Activated naive CD8-positive, alpha-beta T cell treated with anti-CD3 and anti-CD28 coated beads, Interleukin-2, amount 10 ng/mL, durations not matched to agents 7 days and 5 days (primary cell): ENCODE results near the gene RMC1. TPM values are rescaled to one million over a fixed set of nuclear protein-coding genes. Genes with fewer than 3 reads are reported as not detected.
"Not testable (repeated sequence)": the region's sequence is repeated elsewhere in the genome, so short reads cannot be mapped to it uniquely, and the experiment has no call there.

ENCODE experiments used
- ATAC-seq: fragments of 150-1000 bp; cut with Tn5 transposase; one replicate; pipeline ENCODE4 v1.10.0; 2021; ENCODE audit warnings: low read depth, moderate library complexity
- POLR2A ChIA-PET: fragments of 350-600 bp; sonication (Branson Sonifier 250); formaldehyde crosslinking; loops from one replicate; lab custom pipeline; 2021; ENCODE audit warnings: antibody characterized with exemption; lab: Charles Lee
- DNase-seq: peaks from one replicate; pipeline ENCODE4 v3.0.0; 2021
- H3K27ac Mint-ChIP-seq: one replicate; pipeline ENCODE4 v1.8.0; 2022; ENCODE audit warnings: mild to moderate bottlenecking, mixed read lengths
- H3K27me3 Mint-ChIP-seq: one replicate; pipeline ENCODE4 v1.8.0; 2022; ENCODE audit warnings: mild to moderate bottlenecking, moderate library complexity, mixed read lengths
- H3K36me3 Mint-ChIP-seq: one replicate; pipeline ENCODE4 v1.8.0; 2021; ENCODE audit warnings: mild to moderate bottlenecking, mixed read lengths
- H3K4me1 Mint-ChIP-seq: one replicate; pipeline ENCODE4 v1.8.0; 2021; ENCODE audit warnings: mixed read lengths
- H3K4me3 Mint-ChIP-seq: one replicate; pipeline ENCODE4 v1.8.0; 2022; ENCODE audit warnings: mild to moderate bottlenecking, moderate library complexity, mixed read lengths
- H3K9me3 Mint-ChIP-seq: one replicate; pipeline ENCODE4 v1.8.0; 2021; ENCODE audit warnings: mixed read lengths
- total RNA-seq, 2 experiments: library from RNA; stranded (reverse); gene quantifications; one replicate each; pipeline ENCODE4 v1.2.3, GENCODE V29; 2021

The RMC1 gene
- total RNA-seq, 2 experiments from 2014 or later = 55.8 to 58.3 TPM

GRCh38 chr18:23541349-23542093 is 38.2 kb downstream of the RMC1 start:
- Mint-ChIP-seq H3K9me3 (no peaks in the 10 kb centered on the region), H3K4me3 (peak overlapping the region; percentile 63), H3K36me3 (peaks cover 34% of the 10 kb centered on the region), H3K4me1 (peaks cover 38% of the 10 kb centered on the region), H3K27me3 (no peaks in the 10 kb centered on the region), H3K27ac (peak overlapping the region; percentile 64)
- DNase-seq (no peak), ATAC-seq (peak; percentile 24)
- POLR2A ChIA-PET = interaction anchor here (1.1 to 1.7 kb wide), 3 partner anchors 45 to 53 kb away, joined by 4 to 10 read pairs (median 5); partner anchors contain the start of gene NPC1

GRCh38 chr18:23542461-23542860 is 39.1 kb downstream of the RMC1 start:
- peaks cover 34% of the 10 kb centered on the region for H3K36me3 Mint-ChIP-seq
- H3K27ac Mint-ChIP-seq = no peak overlapping the region
- POLR2A ChIA-PET = interaction anchor here (0.7 to 1.3 kb wide), 4 partner anchors 19 to 143 kb away, joined by 3 to 9 read pairs (median 4); partner anchors contain the start of gene NPC1

GRCh38 chr18:23545247-23545789 is 42.0 kb downstream of the RMC1 start:
- H3K27ac Mint-ChIP-seq = peak overlapping the region; percentile 60
- no peak for DNase-seq
- no peaks in the 10 kb centered on the region for H3K9me3 Mint-ChIP-seq
- peaks cover 23% of the 10 kb centered on the region for H3K4me1 Mint-ChIP-seq
- H3K4me3 Mint-ChIP-seq = no peak overlapping the region
- POLR2A ChIA-PET = no interaction called here
- ATAC-seq = no peak
- H3K27me3 Mint-ChIP-seq = no peaks in the 10 kb centered on the region
- peaks cover 22% of the 10 kb centered on the region for H3K36me3 Mint-ChIP-seq

More at GRCh38 chr18:23542461-23542860, 39.1 kb downstream of the RMC1 start:
- no peaks in the 10 kb centered on the region for H3K27me3 Mint-ChIP-seq
- ATAC-seq = no peak
- H3K4me3 Mint-ChIP-seq = no peak overlapping the region
- no peaks in the 10 kb centered on the region for H3K9me3 Mint-ChIP-seq
- no peak for DNase-seq
- peaks cover 38% of the 10 kb centered on the region for H3K4me1 Mint-ChIP-seq

GRCh38 chr18:23547306-23547705 is 44.0 kb downstream of the RMC1 start:
- peaks cover 27% of the 10 kb centered on the region for H3K36me3 Mint-ChIP-seq
- H3K4me1 Mint-ChIP-seq = peaks cover 6% of the 10 kb centered on the region
- H3K9me3 Mint-ChIP-seq = no peaks in the 10 kb centered on the region
- no peak overlapping the region for H3K27ac Mint-ChIP-seq
- DNase-seq (no peak), ATAC-seq (no peak)
- POLR2A ChIA-PET = no interaction called here
- H3K27me3 Mint-ChIP-seq = no peaks in the 10 kb centered on the region
- no peak overlapping the region for H3K4me3 Mint-ChIP-seq

GRCh38 chr18:23547846-23548245 is 44.5 kb downstream of the RMC1 start:
- DNase-seq = no peak
- Mint-ChIP-seq H3K4me1 (peaks cover 2% of the 10 kb centered on the region), H3K27ac (no peak overlapping the region), H3K27me3 (no peaks in the 10 kb centered on the region), H3K36me3 (peaks cover 25% of the 10 kb centered on the region), H3K4me3 (no peak overlapping the region), H3K9me3 (no peaks in the 10 kb centered on the region)
- ATAC-seq = no peak
- POLR2A ChIA-PET = no interaction called here

- ATAC-seq = no peak
- H3K27ac Mint-ChIP-seq = no peak overlapping the region
- no peak for DNase-seq
- H3K27me3 Mint-ChIP-seq = no peaks in the 10 kb centered on the region
- H3K9me3 Mint-ChIP-seq = no peaks in the 10 kb centered on the region
- POLR2A ChIA-PET = no interaction called here
- peaks cover 2% of the 10 kb centered on the region for H3K4me1 Mint-ChIP-seq
- H3K36me3 Mint-ChIP-seq = peaks cover 24% of the 10 kb centered on the region
- H3K4me3 Mint-ChIP-seq = no peak overlapping the region
These were observed 45.0 kb downstream of the RMC1 start for GRCh38 chr18:23548275-23548674.

- POLR2A ChIA-PET = no interaction called here
- Mint-ChIP-seq H3K27me3 (no peaks in the 10 kb centered on the region), H3K27ac (no peak overlapping the region), H3K4me3 (no peak overlapping the region), H3K4me1 (peaks cover 2% of the 10 kb centered on the region), H3K9me3 (no peaks in the 10 kb centered on the region), H3K36me3 (peaks cover 24% of the 10 kb centered on the region)
- no peak for DNase-seq
- ATAC-seq = no peak
These were observed 45.4 kb downstream of the RMC1 start for GRCh38 chr18:23548719-23549118.

- DNase-seq (no peak), ATAC-seq (no peak)
- Mint-ChIP-seq H3K27me3 (no peaks in the 10 kb centered on the region), H3K9me3 (no peaks in the 10 kb centered on the region), H3K4me1 (peaks cover 7% of the 10 kb centered on the region), H3K36me3 (peaks cover 27% of the 10 kb centered on the region), H3K4me3 (no peak overlapping the region), H3K27ac (no peak overlapping the region)
- POLR2A ChIA-PET = no interaction called here
These were observed 47.6 kb downstream of the RMC1 start for GRCh38 chr18:23550898-23551297.

GRCh38 chr18:23551978-23552377 is 48.7 kb downstream of the RMC1 start:
- Mint-ChIP-seq H3K27ac (peak overlapping the region; percentile 46), H3K36me3 (peaks cover 29% of the 10 kb centered on the region), H3K27me3 (no peaks in the 10 kb centered on the region), H3K4me3 (no peak overlapping the region), H3K9me3 (no peaks in the 10 kb centered on the region), H3K4me1 (peaks cover 5% of the 10 kb centered on the region)
- ATAC-seq (no peak), DNase-seq (no peak)
- POLR2A ChIA-PET = no interaction called here

- H3K4me1 Mint-ChIP-seq = peaks cover 5% of the 10 kb centered on the region
- no peak overlapping the region for H3K4me3 Mint-ChIP-seq
- H3K9me3 Mint-ChIP-seq = no peaks in the 10 kb centered on the region
- DNase-seq (no peak), ATAC-seq (no peak)
- peaks cover 30% of the 10 kb centered on the region for H3K36me3 Mint-ChIP-seq
- H3K27ac Mint-ChIP-seq = no peak overlapping the region
- H3K27me3 Mint-ChIP-seq = no peaks in the 10 kb centered on the region
- POLR2A ChIA-PET = no interaction called here
These were observed 49.2 kb downstream of the RMC1 start for GRCh38 chr18:23552505-23552904.

- Mint-ChIP-seq H3K4me3 (no peak overlapping the region), H3K27ac (no peak overlapping the region), H3K4me1 (peaks cover 5% of the 10 kb centered on the region), H3K36me3 (peaks cover 36% of the 10 kb centered on the region), H3K9me3 (no peaks in the 10 kb centered on the region), H3K27me3 (no peaks in the 10 kb centered on the region)
- POLR2A ChIA-PET = interaction anchor here (0.5 to 0.7 kb wide), 2 partner anchors 134 to 460 kb away, joined by 3 read pairs; no protein-coding TSS in a partner anchor
- DNase-seq (no peak), ATAC-seq (peak; percentile 26)
These were observed 50.6 kb downstream of the RMC1 start for GRCh38 chr18:23553887-23554286.

- POLR2A ChIA-PET = no interaction called here
- ATAC-seq = no peak
These were observed 53.0 kb downstream of the RMC1 start for GRCh38 chr18:23556145-23556780.

GRCh38 chr18:23557511-23557910 is 54.2 kb downstream of the RMC1 start:
- ATAC-seq, H3K4me1 Mint-ChIP-seq, DNase-seq, H3K27ac Mint-ChIP-seq, H3K9me3 Mint-ChIP-seq, POLR2A ChIA-PET, H3K4me3 Mint-ChIP-seq, H3K27me3 Mint-ChIP-seq: not testable (repeated sequence)
- H3K36me3 Mint-ChIP-seq = peaks cover 36% of the 10 kb centered on the region

More at GRCh38 chr18:23556145-23556780, 53.0 kb downstream of the RMC1 start:
- no peak for DNase-seq
- Mint-ChIP-seq H3K27ac (no peak overlapping the region), H3K36me3 (peaks cover 40% of the 10 kb centered on the region), H3K9me3 (no peaks in the 10 kb centered on the region), H3K4me1 (peaks cover 5% of the 10 kb centered on the region), H3K4me3 (no peak overlapping the region), H3K27me3 (no peaks in the 10 kb centered on the region)
